ENCODE measurements around the gene PSEN1. TPM values are rescaled to one million over a fixed set of nuclear protein-coding genes. Genes with fewer than 3 reads are reported as not detected.

The PSEN1 gene
- polyA plus RNA-seq, 1 donor (not counting 4 experiments of a cell fraction or from before 2014, with no cell fraction given) = 32.6 TPM

DNA sequence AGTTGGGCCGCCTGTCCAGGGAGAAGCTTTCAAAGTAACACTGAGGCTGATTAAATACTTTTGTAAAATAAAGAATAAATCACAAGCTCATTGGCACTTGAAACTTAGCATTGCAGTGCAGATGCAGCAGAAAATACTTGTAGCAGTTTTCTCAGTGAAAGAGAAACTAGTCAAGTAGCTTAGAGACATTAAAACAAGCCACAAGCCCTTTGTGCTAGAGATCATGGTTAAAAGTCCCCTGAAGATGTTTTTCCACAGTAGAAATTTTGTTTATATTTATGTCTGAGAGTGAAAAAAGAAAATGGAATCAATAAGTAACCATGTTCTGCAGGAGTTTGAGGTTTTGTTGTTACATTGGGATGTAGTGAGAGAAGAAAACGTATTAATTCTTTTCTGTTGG lies 5.9 kb downstream of the PSEN1 start:
- no peak for TF ChIP-seq EZH2 (IDR thresholded peaks at IDR 0.05; ENCODE audit: low read length)
- TF ChIP-seq, protein P1, sequence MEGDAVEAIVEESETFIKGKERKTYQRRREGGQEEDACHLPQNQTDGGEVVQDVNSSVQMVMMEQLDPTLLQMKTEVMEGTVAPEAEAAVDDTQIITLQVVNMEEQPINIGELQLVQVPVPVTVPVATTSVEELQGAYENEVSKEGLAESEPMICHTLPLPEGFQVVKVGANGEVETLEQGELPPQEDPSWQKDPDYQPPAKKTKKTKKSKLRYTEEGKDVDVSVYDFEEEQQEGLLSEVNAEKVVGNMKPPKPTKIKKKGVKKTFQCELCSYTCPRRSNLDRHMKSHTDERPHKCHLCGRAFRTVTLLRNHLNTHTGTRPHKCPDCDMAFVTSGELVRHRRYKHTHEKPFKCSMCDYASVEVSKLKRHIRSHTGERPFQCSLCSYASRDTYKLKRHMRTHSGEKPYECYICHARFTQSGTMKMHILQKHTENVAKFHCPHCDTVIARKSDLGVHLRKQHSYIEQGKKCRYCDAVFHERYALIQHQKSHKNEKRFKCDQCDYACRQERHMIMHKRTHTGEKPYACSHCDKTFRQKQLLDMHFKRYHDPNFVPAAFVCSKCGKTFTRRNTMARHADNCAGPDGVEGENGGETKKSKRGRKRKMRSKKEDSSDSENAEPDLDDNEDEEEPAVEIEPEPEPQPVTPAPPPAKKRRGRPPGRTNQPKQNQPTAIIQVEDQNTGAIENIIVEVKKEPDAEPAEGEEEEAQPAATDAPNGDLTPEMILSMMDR (optimal IDR thresholded peaks at IDR 0.05 in 1 of 3, IDR thresholded peaks at IDR 0.05 in 1 of 3, conservative IDR thresholded peaks at IDR 0.05 in 1 of 3; ENCODE audit: extremely low read depth in 1 of 3, insufficient read depth in 2 of 3, low read length in 3 of 3) = no peak
- no peak overlapping the region for H3K4me2 ChIP-seq (ENCODE audit: control insufficient read depth, extremely low read depth, insufficient read depth, low read depth, low read length)
- no peak overlapping the region for H2AFZ ChIP-seq (ENCODE audit: control insufficient read depth, low read length)
- dilution Hi-C loops (cut with MboI; ENCODE audit: extremely low pct_ligation_motif_present, low sequenced_read_pairs) = no loop called here
- peaks cover 7% of the 10 kb centered on the region for H3K4me1 ChIP-seq (ENCODE audit: control insufficient read depth, extremely low read depth, insufficient read depth, low read length)
- peaks cover 84% of the 10 kb centered on the region for H3K79me2 ChIP-seq (ENCODE audit: control insufficient read depth, insufficient read depth, low read length)
- H3K27me3 ChIP-seq (ENCODE audit: control insufficient read depth, extremely low read depth, insufficient read depth, low read length) = no peaks in the 10 kb centered on the region
- peaks cover 0 to 2% of the 10 kb centered on the region in 2 experiments for H3K36me3 ChIP-seq (ENCODE audit: control insufficient read depth in 2 of 2, extremely low read depth in 1 of 2, insufficient read depth in 2 of 2, low read length in 2 of 2)
- H3K9ac ChIP-seq (ENCODE audit: control insufficient read depth, extremely low read depth, insufficient read depth, low read length) = no peak overlapping the region
- no peak overlapping the region for H3K4me3 ChIP-seq (ENCODE audit: control insufficient read depth in 2 of 3, extremely low read depth in 1 of 3, insufficient read depth in 2 of 3, low read depth in 1 of 3, low read length in 3 of 3)
- peaks cover 2% of the 10 kb centered on the region for H3K9me1 ChIP-seq (ENCODE audit: control insufficient read depth, extremely low read depth, insufficient read depth, low read length)
- DNase-seq (ENCODE audit: low read depth, low spot score) = no peak
- FAIRE-seq = no peak
- no peaks in the 10 kb centered on the region for H3K9me3 ChIP-seq (ENCODE audit: control insufficient read depth, low read depth, low read length)
- peaks cover 2% of the 10 kb centered on the region for H4K20me1 ChIP-seq (ENCODE audit: control insufficient read depth, extremely low read depth, insufficient read depth, low read length)
- no peak overlapping the region for H3K27ac ChIP-seq (ENCODE audit: control insufficient read depth, insufficient read depth, low read length)

DNA sequence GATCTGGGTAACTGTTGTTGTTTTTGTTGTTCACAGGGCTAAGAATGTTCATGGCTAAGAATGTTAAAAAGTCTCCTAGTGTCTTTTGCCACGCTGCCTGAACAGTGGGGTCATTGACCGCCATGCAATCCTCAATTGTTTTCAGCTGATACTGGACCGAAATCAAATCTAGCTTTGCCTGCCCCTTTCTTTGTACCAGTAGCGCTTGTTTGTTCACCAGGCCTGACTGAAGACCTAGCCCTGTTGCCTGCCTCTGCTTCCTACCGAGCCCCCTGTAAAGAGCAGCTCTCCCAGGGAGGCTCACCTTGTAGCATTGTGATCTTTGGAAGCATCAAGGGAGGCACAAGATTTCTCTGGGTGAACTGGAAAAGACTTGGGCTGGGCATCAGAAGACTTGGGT lies 6.7 kb downstream of the PSEN1 start:
- DNase-seq (ENCODE audit: low read depth, low spot score) = no peak
- H2AFZ ChIP-seq (ENCODE audit: control insufficient read depth, low read length) = no peak overlapping the region
- peaks cover 2 to 3% of the 10 kb centered on the region in 2 experiments for H3K36me3 ChIP-seq (ENCODE audit: control insufficient read depth in 2 of 2, extremely low read depth in 1 of 2, insufficient read depth in 2 of 2, low read length in 2 of 2)
- no peaks in the 10 kb centered on the region for H3K4me1 ChIP-seq (ENCODE audit: control insufficient read depth, extremely low read depth, insufficient read depth, low read length)
- no peak for TF ChIP-seq EZH2 (IDR thresholded peaks at IDR 0.05; ENCODE audit: low read length)
- TF ChIP-seq, protein P1 (optimal IDR thresholded peaks at IDR 0.05 in 1 of 3, IDR thresholded peaks at IDR 0.05 in 1 of 3, conservative IDR thresholded peaks at IDR 0.05 in 1 of 3; ENCODE audit: extremely low read depth in 1 of 3, insufficient read depth in 2 of 3, low read length in 3 of 3) = no peak
- no peak overlapping the region for H3K27ac ChIP-seq (ENCODE audit: control insufficient read depth, insufficient read depth, low read length)
- no peaks in the 10 kb centered on the region for H3K27me3 ChIP-seq (ENCODE audit: control insufficient read depth, extremely low read depth, insufficient read depth, low read length)
- H3K9me1 ChIP-seq (ENCODE audit: control insufficient read depth, extremely low read depth, insufficient read depth, low read length) = peaks cover 2% of the 10 kb centered on the region
- FAIRE-seq = no peak
- no peak overlapping the region for H3K4me3 ChIP-seq (ENCODE audit: control insufficient read depth in 2 of 3, extremely low read depth in 1 of 3, insufficient read depth in 2 of 3, low read depth in 1 of 3, low read length in 3 of 3)
- dilution Hi-C loops (cut with MboI; ENCODE audit: extremely low pct_ligation_motif_present, low sequenced_read_pairs) = no loop called here
- no peak overlapping the region for H3K9ac ChIP-seq (ENCODE audit: control insufficient read depth, extremely low read depth, insufficient read depth, low read length)
- no peaks in the 10 kb centered on the region for H3K9me3 ChIP-seq (ENCODE audit: control insufficient read depth, low read depth, low read length)
- peaks cover 79% of the 10 kb centered on the region for H3K79me2 ChIP-seq (ENCODE audit: control insufficient read depth, insufficient read depth, low read length)
- H3K4me2 ChIP-seq (ENCODE audit: control insufficient read depth, extremely low read depth, insufficient read depth, low read depth, low read length) = no peak overlapping the region
- peaks cover 2% of the 10 kb centered on the region for H4K20me1 ChIP-seq (ENCODE audit: control insufficient read depth, extremely low read depth, insufficient read depth, low read length)
